Fibroblast of lung (primary cell): ENCODE results near the gene MLKL. TPM values are rescaled to one million over a fixed set of nuclear protein-coding genes. Genes with fewer than 3 reads are reported as not detected.

Source experiments
- DNase-seq, 2 donors: peaks; one replicate each; pipeline versions ENCODE4 v3.0.0 to v3.0.0-alpha.2; 2010; ENCODE audit warnings: low read depth in 2 of 2
- H2AFZ ChIP-seq: 2 replicates; pipeline ENCODE4 v1.5.1; 2012; ENCODE audit warnings: low read length, control low read depth, inconsistent platforms
- H3K27ac ChIP-seq: 2 replicates; pipeline ENCODE4 v1.5.1; 2011; ENCODE audit warnings: low read length, control low read depth; ENCODE audit not compliant: insufficient read depth
- H3K27me3 ChIP-seq: 2 replicates; pipeline ENCODE4 v1.5.1; 2011; ENCODE audit warnings: mild to moderate bottlenecking, low read length; ENCODE audit not compliant: control insufficient read depth, insufficient read depth
- H3K36me3 ChIP-seq: 2 replicates; pipeline ENCODE4 v1.5.1; 2011; ENCODE audit warnings: low read length; ENCODE audit not compliant: control insufficient read depth, insufficient read depth
- H3K4me1 ChIP-seq: 2 replicates; pipeline ENCODE4 v1.5.1; 2011; ENCODE audit warnings: low read length; ENCODE audit not compliant: control insufficient read depth, insufficient read depth; ENCODE audit errors: extremely low read depth
- H3K4me2 ChIP-seq: 2 replicates; pipeline ENCODE4 v1.5.1; 2011; ENCODE audit warnings: low read length, control low read depth; ENCODE audit not compliant: insufficient read depth; ENCODE audit errors: extremely low read depth
- H3K4me3 ChIP-seq, 4 experiments: fragments of 200-600 bp in 1 of 4; sonication (generic) in 1 of 4; replicated peaks in 1 of 4; 2 replicates each; pipeline ENCODE4 v1.5.1; 2011 to 2016; ENCODE audit warnings: low read length in 4 of 4, low read depth in 3 of 4, mild to moderate bottlenecking in 3 of 4, control low read depth in 2 of 4, inconsistent platforms in 1 of 4, mixed read lengths in 1 of 4; ENCODE audit not compliant: insufficient read depth in 1 of 4; ENCODE audit errors: control extremely low read depth in 1 of 4
- H3K79me2 ChIP-seq: 2 replicates; pipeline ENCODE4 v1.5.1; 2012; ENCODE audit warnings: mild to moderate bottlenecking, low read length, inconsistent platforms; ENCODE audit not compliant: control insufficient read depth, insufficient read depth
- H3K9ac ChIP-seq: 2 replicates; pipeline ENCODE4 v1.5.1; 2011; ENCODE audit warnings: mild to moderate bottlenecking, low read length, control low read depth; ENCODE audit not compliant: insufficient read depth
- H3K9me3 ChIP-seq: 2 replicates; pipeline ENCODE4 v1.5.1; 2012; ENCODE audit warnings: low read depth, low read length; ENCODE audit not compliant: control insufficient read depth, insufficient read depth
- H4K20me1 ChIP-seq: 2 replicates; pipeline ENCODE4 v1.5.1; 2011; ENCODE audit warnings: low read length; ENCODE audit not compliant: control insufficient read depth, insufficient read depth; ENCODE audit errors: extremely low read depth
- CTCF ChIP-seq, 2 donors: IDR thresholded peaks in 1 of 2; conservative IDR thresholded peaks in 1 of 2; 1 replicate in 1 of 2; 2 replicates in 1 of 2; pipeline ENCODE4 v1.5.1; 2011 to 2012; ENCODE audit warnings: low read length in 2 of 2, control low read depth in 1 of 2, inconsistent platforms in 1 of 2, low read depth in 1 of 2, mild to moderate bottlenecking in 1 of 2
- EZH2 ChIP-seq: IDR thresholded peaks from 2 replicates; pipeline ENCODE4 v1.5.1; 2012; ENCODE audit warnings: low read length, control low read depth, mild to moderate bottlenecking; ENCODE audit errors: missing control alignments
- polyA plus RNA-seq, 2 donors: library from polyadenylated mRNA; depleted of rRNA in 1 of 2; stranded (reverse) in 1 of 2; unstranded in 1 of 2; fragments of >200 nt; gene quantifications; 2 replicates each; pipeline ENCODE4 v1.2.1, GENCODE V29; 2011 to 2012; ENCODE audit warnings: missing spikeins in 1 of 2
- total RNA-seq: library from RNA; depleted of rRNA; stranded (reverse); fragments of >200 nt; gene quantifications from 2 replicates; pipeline ENCODE4 v1.2.1, GENCODE V29; 2014

Gene MLKL
- total and polyA plus RNA-seq, 2 donors (not counting 1 experiment from before 2014, with no cell fraction given), result 4.8 to 5.8 TPM

DNA sequence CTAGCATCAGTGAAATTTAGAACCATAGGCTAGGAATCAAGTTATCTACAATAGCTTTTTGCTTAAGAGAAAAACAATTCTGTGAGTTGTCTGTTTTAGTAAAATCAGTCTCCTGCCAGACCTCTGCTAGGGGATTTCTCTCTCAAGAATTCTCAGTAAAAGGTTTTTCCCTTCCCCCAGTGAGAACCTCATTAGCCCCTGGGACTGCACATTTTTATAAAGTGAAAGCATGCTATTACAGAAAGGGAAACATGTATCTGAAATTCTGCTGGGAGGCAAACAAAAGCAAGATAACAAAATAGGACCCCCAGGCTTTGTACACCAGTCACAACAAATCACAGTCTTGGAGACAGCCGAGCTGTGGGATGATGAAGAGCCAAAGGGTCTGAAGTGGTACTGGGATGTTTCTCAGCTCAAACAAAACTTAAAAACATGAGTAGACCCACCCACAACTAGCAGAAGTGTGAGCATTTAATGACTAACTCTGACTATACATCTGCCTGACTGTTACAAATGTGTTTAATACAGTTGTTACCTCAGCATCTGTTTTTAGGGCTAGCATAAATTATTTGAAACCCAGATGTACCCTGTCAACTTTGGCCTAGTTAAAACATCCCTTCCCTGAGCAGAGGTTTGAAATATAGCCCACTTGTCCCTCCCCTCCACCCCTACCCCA lies 73.8 kb downstream of the MLKL start:
- Histone ChIP-seq H3K4me2 (no peak overlapping the region), H3K79me2 (no peaks in the 10 kb centered on the region), H3K9me3 (no peaks in the 10 kb centered on the region), H3K9ac (no peak overlapping the region), H2AFZ (no peak overlapping the region), H3K4me1 (peaks cover 5% of the 10 kb centered on the region), H3K27me3 (no peaks in the 10 kb centered on the region), H3K36me3 (peaks cover 13% of the 10 kb centered on the region), H4K20me1 (no peaks in the 10 kb centered on the region), H3K4me3 (no peak overlapping the region), H3K27ac (no peak overlapping the region)
- DNase-seq, result peak; percentile 32 to 55
- no peak for TF ChIP-seq EZH2
- no peak for TF ChIP-seq CTCF (conservative IDR thresholded peaks at IDR 0.05 in 1 of 2, IDR thresholded peaks at IDR 0.05 in 1 of 2; ENCODE audit: low read depth in 1 of 2, low read length in 2 of 2)

GRCh38 chr16:74625500-74626350 lies 74.9 kb downstream of the MLKL start:
- Histone ChIP-seq H3K4me3 (no peak overlapping the region), H2AFZ (no peak overlapping the region), H3K4me2 (no peak overlapping the region), H3K27me3 (no peaks in the 10 kb centered on the region), H3K9ac (no peak overlapping the region), H3K9me3 (no peaks in the 10 kb centered on the region), H4K20me1 (no peaks in the 10 kb centered on the region), H3K79me2 (no peaks in the 10 kb centered on the region), H3K36me3 (peaks cover 12% of the 10 kb centered on the region), H3K4me1 (peaks cover 5% of the 10 kb centered on the region), H3K27ac (no peak overlapping the region)
- no peak for TF ChIP-seq EZH2
- TF ChIP-seq CTCF (conservative IDR thresholded peaks at IDR 0.05 in 1 of 2, IDR thresholded peaks at IDR 0.05 in 1 of 2; ENCODE audit: low read depth in 1 of 2, low read length in 2 of 2), result no peak
- DNase-seq, result no peak

- no peak for DNase-seq
- no peaks in the 10 kb centered on the region for H3K9me3 ChIP-seq
- H3K36me3 ChIP-seq, result peaks cover 10% of the 10 kb centered on the region
- no peak overlapping the region for H3K4me2 ChIP-seq
- no peaks in the 10 kb centered on the region for H3K79me2 ChIP-seq
- H3K27me3 ChIP-seq, result no peaks in the 10 kb centered on the region
- no peak overlapping the region for H2AFZ ChIP-seq
- H3K4me3 ChIP-seq, result no peak overlapping the region
- H4K20me1 ChIP-seq, result no peaks in the 10 kb centered on the region
- peaks cover 5% of the 10 kb centered on the region for H3K4me1 ChIP-seq
- TF ChIP-seq EZH2 (no peak), CTCF (conservative IDR thresholded peaks at IDR 0.05 in 1 of 2, IDR thresholded peaks at IDR 0.05 in 1 of 2; ENCODE audit: low read depth in 1 of 2, low read length in 2 of 2) (no peak)
- H3K27ac ChIP-seq, result no peak overlapping the region
- H3K9ac ChIP-seq, result no peak overlapping the region
These were observed 76.8 kb downstream of the MLKL start for GRCh38 chr16:74623839-74624235.
